Immature natural killer cell (primary cell): Measurements from ENCODE around the gene HEPHL1. TPM values are rescaled to one million over a fixed set of nuclear protein-coding genes. Genes with fewer than 3 reads are reported as not detected.
"Not testable (repeated sequence)": the region's sequence is repeated elsewhere in the genome, so short reads cannot be mapped to it uniquely, and the experiment has no call there.

Experiments
- DNase-seq, 3 donors: peaks; one replicate each; pipeline ENCODE4 v3.0.0; 2022; ENCODE audit warnings: mixed read lengths in 1 of 3
- H3K27ac Mint-ChIP-seq, 6 donors: one replicate each; pipeline ENCODE4 v1.8.0; 2020; ENCODE audit warnings: mixed read lengths in 6 of 6, mild to moderate bottlenecking in 5 of 6, inconsistent platforms in 4 of 6, moderate library complexity in 3 of 6
- H3K27me3 Mint-ChIP-seq, 3 donors: one replicate each; pipeline ENCODE4 v1.8.0; 2020 to 2021; ENCODE audit warnings: low read depth in 3 of 3, mild to moderate bottlenecking in 3 of 3, mixed read lengths in 3 of 3, moderate library complexity in 3 of 3, inconsistent platforms in 1 of 3
- H3K36me3 Mint-ChIP-seq, 3 donors: one replicate each; pipeline ENCODE4 v1.8.0; 2020; ENCODE audit warnings: mixed read lengths in 3 of 3, inconsistent platforms in 2 of 3, mild to moderate bottlenecking in 2 of 3
- H3K4me1 Mint-ChIP-seq, 2 donors: one replicate each; pipeline ENCODE4 v1.8.0; 2020; ENCODE audit warnings: inconsistent platforms in 2 of 2, mild to moderate bottlenecking in 2 of 2, mixed read lengths in 2 of 2, moderate library complexity in 1 of 2
- H3K4me3 Mint-ChIP-seq, 5 donors: one replicate each; pipeline ENCODE4 v1.8.0; 2020; ENCODE audit warnings: mild to moderate bottlenecking in 5 of 5, mixed read lengths in 5 of 5, inconsistent platforms in 3 of 5, moderate library complexity in 3 of 5
- H3K9me3 Mint-ChIP-seq, 6 donors: one replicate each; pipeline ENCODE4 v1.8.0; 2020; ENCODE audit warnings: mild to moderate bottlenecking in 6 of 6, mixed read lengths in 6 of 6, inconsistent platforms in 4 of 6, moderate library complexity in 3 of 6
- polyA plus RNA-seq, 3 donors: library from polyadenylated mRNA; unstranded; fragments of 300-500 nt; fragmentation: Illumina TruSeq; gene quantifications; one replicate each; pipeline ENCODE4 v1.2.3, GENCODE V29; 2021

The HEPHL1 gene
- polyA plus RNA-seq, 3 donors from 2014 or later: not detected

GRCh38 chr11:94112206-94112953, 91.2 kb downstream of the HEPHL1 start:
- H3K4me3 Mint-ChIP-seq: no peak overlapping the region
- H3K9me3 Mint-ChIP-seq: no peaks in the 10 kb centered on the region
- H3K27me3 Mint-ChIP-seq: peaks cover 2 to 5% (median 2%) of the 10 kb centered on the region in 3 donors
- H3K4me1 Mint-ChIP-seq: no peaks in the 10 kb centered on the region
- H3K27ac Mint-ChIP-seq: no peak overlapping the region
- DNase-seq: no peak
- peaks cover 0 to 5% (median 0%) of the 10 kb centered on the region in 3 donors for H3K36me3 Mint-ChIP-seq

- H3K4me3 Mint-ChIP-seq: no peak overlapping the region
- peaks cover 0 to 5% (median 0%) of the 10 kb centered on the region in 3 donors for H3K36me3 Mint-ChIP-seq
- DNase-seq: no peak
- H3K9me3 Mint-ChIP-seq: no peaks in the 10 kb centered on the region
- H3K27me3 Mint-ChIP-seq: peaks cover 0 to 2% (median 0%) of the 10 kb centered on the region in 3 donors
- no peaks in the 10 kb centered on the region for H3K4me1 Mint-ChIP-seq
- no peak overlapping the region for H3K27ac Mint-ChIP-seq
Measured at GRCh38 chr11:94117197-94117574, 96.0 kb downstream of the HEPHL1 start.

DNA sequence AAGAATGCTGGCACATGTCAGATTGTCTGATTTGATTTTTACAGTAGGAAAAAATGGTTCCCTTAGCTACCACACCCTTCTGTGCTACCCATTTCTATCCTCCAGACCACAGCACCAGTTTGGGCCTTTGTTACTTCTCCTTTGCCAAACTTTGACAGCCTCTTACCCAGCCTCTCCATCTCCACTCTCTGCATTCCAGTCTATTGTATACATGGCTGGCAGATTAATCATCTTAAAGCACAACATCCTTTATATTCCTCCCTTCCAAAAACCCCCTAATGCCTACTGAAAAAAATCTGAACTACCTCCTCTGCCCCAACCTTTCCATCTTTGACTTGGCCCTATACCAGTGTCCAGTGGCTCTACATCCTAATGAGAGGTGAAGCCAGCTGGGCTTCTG, 96.7 kb downstream of the HEPHL1 start:
- Mint-ChIP-seq H3K27ac (peak overlapping the region in 1 of 6 donors; percentile 2), H3K36me3 (peaks cover 0 to 5% (median 0%) of the 10 kb centered on the region in 3 donors), H3K27me3 (peaks cover 0 to 2% (median 0%) of the 10 kb centered on the region in 3 donors), H3K4me3 (no peak overlapping the region), H3K4me1 (no peaks in the 10 kb centered on the region), H3K9me3 (no peaks in the 10 kb centered on the region)
- no peak for DNase-seq

DNA sequence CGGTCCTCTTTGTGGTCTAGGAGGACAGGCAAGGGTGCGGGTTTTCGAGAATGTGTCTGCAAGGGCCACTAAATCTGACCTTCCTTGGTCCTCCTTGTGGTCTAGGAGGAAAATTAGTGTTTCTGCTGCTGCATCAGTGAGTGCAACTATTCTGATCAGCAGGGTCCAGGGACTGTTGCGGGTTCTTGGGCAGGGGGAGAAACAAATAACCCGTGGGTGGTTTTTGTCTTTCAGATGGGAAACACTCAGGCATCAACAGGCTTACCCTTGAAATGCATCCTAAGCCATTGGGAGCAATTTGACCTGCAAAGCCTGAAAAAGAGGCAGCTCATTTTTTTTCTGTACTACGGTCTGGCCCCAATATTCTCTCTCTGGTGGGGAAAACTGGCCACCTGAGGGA, 98.5 kb downstream of the HEPHL1 start:
- not testable (repeated sequence) for H3K4me3 Mint-ChIP-seq, H3K27ac Mint-ChIP-seq, H3K27me3 Mint-ChIP-seq, DNase-seq, H3K4me1 Mint-ChIP-seq, H3K36me3 Mint-ChIP-seq, H3K9me3 Mint-ChIP-seq

DNA sequence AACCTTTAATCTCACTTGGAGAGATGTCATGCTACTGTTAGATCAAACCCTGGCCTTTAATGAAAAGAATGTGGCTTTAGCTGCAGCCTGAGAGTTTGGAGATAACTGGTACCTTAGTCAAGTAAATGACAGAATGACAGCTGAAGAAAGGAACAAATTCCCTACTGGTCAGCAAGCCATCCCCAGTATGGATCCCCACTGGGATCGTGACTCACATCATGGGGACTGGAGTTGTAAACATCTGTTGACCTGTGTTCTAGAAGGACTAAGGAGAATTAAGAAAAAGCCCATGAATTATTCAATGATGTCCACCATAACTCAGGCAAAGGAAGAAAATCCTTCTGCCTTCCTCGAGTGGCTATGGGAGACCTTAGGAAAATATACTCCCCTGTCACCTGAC, 99.4 kb downstream of the HEPHL1 start:
- H3K9me3 Mint-ChIP-seq, H3K4me1 Mint-ChIP-seq, H3K27me3 Mint-ChIP-seq, H3K27ac Mint-ChIP-seq, DNase-seq, H3K4me3 Mint-ChIP-seq, H3K36me3 Mint-ChIP-seq: not testable (repeated sequence)

GRCh38 chr11:94120946-94121345, 99.8 kb downstream of the HEPHL1 start:
- Mint-ChIP-seq H3K4me3 (no peak overlapping the region), H3K27me3 (peaks cover 0 to 5% (median 0%) of the 10 kb centered on the region in 3 donors), H3K4me1 (no peaks in the 10 kb centered on the region), H3K9me3 (no peaks in the 10 kb centered on the region), H3K27ac (no peak overlapping the region), H3K36me3 (no peaks in the 10 kb centered on the region)
- DNase-seq: no peak

DNA sequence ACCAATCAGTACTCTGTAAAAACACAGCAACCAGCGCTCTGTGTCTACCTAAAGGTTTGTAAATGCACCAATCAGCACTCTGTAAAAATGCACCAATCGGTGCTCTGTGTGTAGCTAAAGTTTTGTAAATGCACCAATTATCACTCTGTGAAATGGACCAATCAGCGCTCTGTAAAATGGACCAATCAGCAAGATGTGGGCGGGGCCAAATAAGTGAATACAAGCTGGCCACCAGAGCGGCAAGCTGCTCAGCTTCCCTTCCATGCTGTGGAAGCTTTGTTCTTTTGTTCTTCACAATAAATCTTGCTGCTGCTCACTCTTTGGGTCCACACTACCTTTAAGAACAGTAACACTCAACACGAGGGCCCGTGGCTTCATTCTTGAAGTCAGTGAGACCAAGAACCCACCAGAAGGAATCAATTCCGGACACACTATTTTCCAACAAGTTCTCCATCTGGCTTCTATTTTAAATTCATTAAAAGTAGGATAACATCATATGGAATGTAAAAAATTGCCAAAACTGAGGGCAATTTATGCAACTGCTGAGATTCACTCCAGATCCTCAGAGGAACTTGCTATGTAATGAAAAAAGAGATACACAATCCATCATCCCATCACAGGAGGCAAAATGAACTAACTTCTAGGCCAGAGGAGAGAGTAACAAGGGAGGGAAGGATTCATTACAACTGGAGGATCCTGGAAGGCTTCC, 104.4 kb downstream of the HEPHL1 start:
- no peaks in the 10 kb centered on the region for H3K36me3 Mint-ChIP-seq
- no peak overlapping the region for H3K4me3 Mint-ChIP-seq
- H3K27me3 Mint-ChIP-seq: peaks cover 0 to 12% (median 3%) of the 10 kb centered on the region in 3 donors
- no peak overlapping the region for H3K27ac Mint-ChIP-seq
- H3K9me3 Mint-ChIP-seq: no peaks in the 10 kb centered on the region
- H3K4me1 Mint-ChIP-seq: peaks cover 13 to 18% of the 10 kb centered on the region in 2 donors
- DNase-seq: no peak

DNA sequence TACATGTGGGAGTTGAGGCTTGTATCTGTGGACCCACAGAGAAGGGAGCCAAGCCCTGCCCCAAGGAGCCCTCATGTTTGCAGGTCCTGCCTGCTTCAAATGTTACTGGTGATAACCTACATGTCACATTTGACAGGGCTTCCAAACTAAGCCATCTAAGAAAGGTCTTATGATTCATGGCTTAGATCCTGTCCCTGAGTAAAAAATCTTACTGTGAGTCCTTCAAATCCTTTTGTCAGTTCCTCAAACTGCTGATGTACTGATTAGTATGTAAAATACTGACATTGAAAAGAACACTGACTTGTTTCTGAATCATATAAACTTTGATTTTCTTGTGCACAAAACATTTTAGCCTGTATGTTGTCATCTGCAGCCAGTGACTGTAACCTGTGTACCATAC, 106.5 kb downstream of the HEPHL1 start:
- H3K27me3 Mint-ChIP-seq: peaks cover 0 to 12% (median 3%) of the 10 kb centered on the region in 3 donors
- no peak for DNase-seq
- H3K9me3 Mint-ChIP-seq: no peaks in the 10 kb centered on the region
- peak overlapping the region; percentile 86 to 95 (median 92) for H3K27ac Mint-ChIP-seq
- H3K4me1 Mint-ChIP-seq: peaks cover 13 to 18% of the 10 kb centered on the region in 2 donors
- H3K36me3 Mint-ChIP-seq: no peaks in the 10 kb centered on the region
- peak overlapping the region in 3 of 5 donors; percentile 91 to 94 (median 92) for H3K4me3 Mint-ChIP-seq

DNA sequence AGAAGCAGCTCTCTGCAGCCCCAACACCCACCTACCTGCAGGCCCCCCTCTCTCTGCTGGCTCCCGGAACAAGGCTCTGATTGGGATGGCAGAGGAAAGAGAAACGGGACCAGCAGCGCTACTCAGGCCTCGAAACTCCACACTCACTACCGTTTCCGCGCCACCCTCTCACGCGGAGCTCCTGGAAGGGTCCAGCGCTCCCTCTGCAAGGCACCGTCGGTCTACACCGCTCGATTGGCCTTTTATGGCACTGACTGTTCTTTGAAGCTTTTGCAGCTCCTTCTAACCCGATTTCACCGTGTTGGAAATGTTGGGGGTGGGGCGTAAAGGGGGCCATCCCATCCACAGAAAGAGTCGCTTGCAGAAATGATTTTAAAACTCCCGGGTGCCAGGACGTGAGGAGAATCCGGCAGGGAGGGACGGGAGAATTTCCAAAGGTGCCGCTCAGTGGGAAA, 107.2 kb downstream of the HEPHL1 start:
- Mint-ChIP-seq H3K27me3 (peaks cover 0 to 12% (median 3%) of the 10 kb centered on the region in 3 donors), H3K4me3 (peak overlapping the region in 3 of 5 donors; percentile 91 to 94 (median 92))
- no peak for DNase-seq

DNA sequence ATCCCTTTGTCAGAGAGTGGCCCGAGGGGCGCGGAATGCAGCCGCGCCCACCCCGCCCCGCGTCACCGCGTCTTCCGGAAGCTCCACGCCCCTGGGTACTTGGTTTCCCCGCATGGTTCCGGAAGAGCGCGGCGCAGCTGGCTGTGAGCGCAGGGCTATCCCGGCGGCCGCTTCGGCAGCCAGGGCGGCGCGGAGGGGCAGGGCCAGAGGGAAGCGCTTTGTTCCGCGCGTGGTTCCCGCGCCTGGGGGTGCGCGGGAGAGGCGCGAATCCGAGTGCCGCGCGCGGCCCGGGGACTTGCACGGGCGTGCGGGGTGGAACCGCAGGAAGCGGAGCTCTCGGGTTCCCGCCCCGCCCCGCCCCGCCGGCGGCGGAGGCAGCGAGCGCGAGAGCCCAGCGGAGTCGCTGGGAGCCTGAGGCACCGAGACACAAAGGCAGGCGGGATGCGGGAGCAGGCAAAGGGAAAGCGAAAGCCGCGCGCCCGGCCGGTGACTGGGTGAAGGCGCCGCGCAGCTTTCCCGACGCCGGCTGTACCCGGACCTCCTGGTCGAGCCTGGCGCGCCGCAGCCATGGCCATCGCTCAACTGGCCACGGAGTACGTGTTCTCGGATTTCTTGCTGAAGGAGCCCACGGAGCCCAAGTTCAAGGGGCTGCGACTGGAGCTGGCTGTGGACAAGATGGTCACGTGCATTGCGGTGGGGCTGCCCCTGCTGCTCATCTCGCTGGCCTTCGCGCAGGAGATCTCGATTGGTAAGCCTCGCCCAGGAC, 107.8 kb downstream of the HEPHL1 start, which contains the start of gene PANX1:
PANX1 (plus strand) TSS at position 96 of the 766 bp plus-strand sequence; CDS start at position 568, 472 bp downstream.
- DNase-seq: peak; percentile 69 to 72 (median 70)
- peak within 1 kb of the TSS; percentile 86 to 95 (median 92) for H3K27ac Mint-ChIP-seq
- peaks cover 22 to 26% of the 10 kb centered on the region in 2 donors for H3K4me1 Mint-ChIP-seq
- H3K9me3 Mint-ChIP-seq: no peaks in the 10 kb centered on the region
- no peaks in the 10 kb centered on the region for H3K36me3 Mint-ChIP-seq
- peak within 1 kb of the TSS in 3 of 5 donors; percentile 91 to 94 (median 92) for H3K4me3 Mint-ChIP-seq
- peaks cover 0 to 11% (median 3%) of the 10 kb centered on the region in 3 donors for H3K27me3 Mint-ChIP-seq

More for the DNA sequence above, 107.2 kb downstream of the HEPHL1 start:
- peak overlapping the region; percentile 86 to 95 (median 92) for H3K27ac Mint-ChIP-seq
- H3K9me3 Mint-ChIP-seq: no peaks in the 10 kb centered on the region
- H3K4me1 Mint-ChIP-seq: peaks cover 16 to 20% of the 10 kb centered on the region in 2 donors
- no peaks in the 10 kb centered on the region for H3K36me3 Mint-ChIP-seq

GRCh38 chr11:94129512-94130297, 108.6 kb downstream of the HEPHL1 start:
- no peak for DNase-seq
- Mint-ChIP-seq H3K36me3 (no peaks in the 10 kb centered on the region), H3K4me3 (no peak overlapping the region), H3K27me3 (peaks cover 0 to 11% (median 3%) of the 10 kb centered on the region in 3 donors), H3K4me1 (peaks cover 25 to 30% of the 10 kb centered on the region in 2 donors), H3K9me3 (no peaks in the 10 kb centered on the region), H3K27ac (no peak overlapping the region)

DNA sequence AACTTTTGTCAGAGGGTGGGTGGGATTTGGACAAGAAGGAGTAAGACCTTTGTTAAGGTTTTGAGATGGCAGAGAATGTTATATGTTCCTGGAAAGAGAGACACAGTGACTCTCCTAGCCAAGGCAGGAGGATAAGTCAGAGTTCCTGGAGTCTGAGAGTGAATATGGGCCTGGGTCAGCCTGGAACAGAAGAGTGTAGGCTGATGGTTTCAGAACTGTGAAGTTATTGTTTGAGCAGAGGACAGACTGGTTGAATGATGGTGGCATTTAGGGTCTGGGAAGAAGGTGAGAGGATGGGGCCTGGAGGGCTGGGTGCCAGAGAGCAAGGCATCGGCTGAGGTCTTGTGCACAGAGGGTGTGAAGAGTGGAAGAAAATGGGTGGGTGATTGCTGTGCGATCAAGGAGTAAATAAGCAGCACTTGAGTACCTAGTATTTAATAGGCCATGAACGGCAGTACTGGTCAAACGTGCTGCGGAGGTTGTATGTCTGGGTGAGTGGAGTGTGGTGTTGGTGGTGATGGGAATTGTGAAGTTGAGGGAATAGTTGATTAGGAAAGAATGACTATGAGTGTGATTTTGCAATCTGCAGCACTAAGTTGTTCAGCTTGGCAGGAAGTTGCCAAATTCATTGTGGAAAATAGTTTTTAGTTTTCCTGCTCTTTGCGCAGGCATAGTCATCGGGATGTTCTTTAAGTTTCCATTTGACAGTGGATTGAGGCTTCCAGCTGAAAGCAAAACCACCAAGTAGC, 109.3 kb downstream of the HEPHL1 start:
- DNase-seq: no peak

More for the DNA sequence above, 109.3 kb downstream of the HEPHL1 start:
- Mint-ChIP-seq H3K9me3 (no peaks in the 10 kb centered on the region), H3K4me3 (no peak overlapping the region), H3K4me1 (peaks cover 29 to 34% of the 10 kb centered on the region in 2 donors), H3K27ac (no peak overlapping the region), H3K27me3 (peaks cover 0 to 8% (median 3%) of the 10 kb centered on the region in 3 donors), H3K36me3 (no peaks in the 10 kb centered on the region)
